IMR-90 (cell line): Measurements from ENCODE around the gene WWC1. TPM values are rescaled to one million over a fixed set of nuclear protein-coding genes. Genes with fewer than 3 reads are reported as not detected.

ENCODE experiments used
- ATAC-seq: fragments of 200-7000 bp; cut with Tn5 transposase; 2 replicates; pipeline ENCODE4 v1.9.1; 2020; ENCODE audit warnings: low read depth, mild to moderate bottlenecking, moderate library complexity
- BruUV-seq: library from RNA; stranded (reverse); fragments of 400-500 nt; replicated peaks from 2 replicates; lab custom pipeline; 2021; lab: Mats Ljungman, UMichigan
- CTCF ChIA-PET: fragments of 300-600 bp; formaldehyde crosslinking; extraction: SDS; loops from one replicate; lab custom pipeline; 2021; ENCODE audit warnings: antibody characterized with exemption; lab: Yijun Ruan, JAX
- POLR2A ChIA-PET: fragments of 300-600 bp; sonication (Branson Sonifier 250); formaldehyde crosslinking; loops from one replicate; lab custom pipeline; 2022; ENCODE audit warnings: antibody characterized with exemption; ENCODE audit not compliant: unreplicated experiment; lab: Charles Lee
- DNase-seq: peaks from one replicate; pipeline ENCODE4 v3.0.0; 2013
- H2AFZ ChIP-seq: replicated peaks from 2 replicates; pipeline ENCODE3; 2013; ENCODE audit warnings: low read length, mild to moderate bottlenecking; ENCODE audit not compliant: poor library complexity
- H2AK5ac ChIP-seq: 2 replicates; pipeline ENCODE4 v1.6.1; 2013; ENCODE audit warnings: low read depth, low read length, inconsistent platforms
- H2AK9ac ChIP-seq: replicated peaks from 2 replicates; pipeline ENCODE3; 2013; ENCODE audit warnings: mild to moderate bottlenecking, low read depth, low read length, moderate library complexity; ENCODE audit not compliant: poor library complexity
- H2BK120ac ChIP-seq: 2 replicates; pipeline ENCODE4 v1.6.1; 2013; ENCODE audit warnings: low read depth, low read length, inconsistent platforms
- H2BK15ac ChIP-seq: 3 replicates; pipeline ENCODE4 v1.6.1; 2013; ENCODE audit warnings: low read depth, low read length, inconsistent platforms
- H2BK20ac ChIP-seq: 2 replicates; pipeline ENCODE4 v1.6.1; 2013; ENCODE audit warnings: low read depth, mild to moderate bottlenecking, inconsistent platforms, low read length, moderate library complexity
- H2BK5ac ChIP-seq: 2 replicates; pipeline ENCODE4 v1.6.1; 2013; ENCODE audit warnings: mild to moderate bottlenecking, low read depth, low read length, inconsistent platforms; ENCODE audit not compliant: poor library complexity, severe bottlenecking
- H3K14ac ChIP-seq: replicated peaks from 2 replicates; pipeline ENCODE4 v1.6.1; 2013; ENCODE audit warnings: low read depth, low read length, inconsistent platforms
- H3K18ac ChIP-seq: 2 replicates; pipeline ENCODE4 v1.6.1; 2013; ENCODE audit warnings: low read depth, low read length, control low read depth
- H3K23ac ChIP-seq: 2 replicates; pipeline ENCODE4 v1.6.1; 2013; ENCODE audit warnings: low read depth, low read length, inconsistent platforms
- H3K27ac ChIP-seq: 2 replicates; pipeline ENCODE4 v1.5.1; 2013; ENCODE audit warnings: mild to moderate bottlenecking, control low read depth, low read length; ENCODE audit not compliant: insufficient read depth
- H3K27me3 ChIP-seq: 2 replicates; pipeline ENCODE4 v1.6.1; 2013; ENCODE audit warnings: low read length; ENCODE audit not compliant: control insufficient read depth, insufficient read depth
- H3K36me3 ChIP-seq: 2 replicates; pipeline ENCODE4 v1.6.1; 2013; ENCODE audit warnings: low read length, mixed read lengths; ENCODE audit not compliant: control insufficient read depth, insufficient read depth
- H3K4ac ChIP-seq: 2 replicates; pipeline ENCODE4 v1.6.1; 2013; ENCODE audit warnings: low read depth, low read length, inconsistent platforms
- H3K4me1 ChIP-seq: 2 replicates; pipeline ENCODE4 v1.6.1; 2013; ENCODE audit warnings: low read length, mixed read lengths; ENCODE audit not compliant: control insufficient read depth, insufficient read depth
- H3K4me2 ChIP-seq: 2 replicates; pipeline ENCODE4 v1.6.1; 2013; ENCODE audit warnings: low read depth, mild to moderate bottlenecking, control low read depth, low read length, moderate library complexity
- H3K4me3 ChIP-seq: 2 replicates; pipeline ENCODE4 v1.5.1; 2013; ENCODE audit warnings: low read depth, mild to moderate bottlenecking, control low read depth, low read length, moderate library complexity; ENCODE audit not compliant: insufficient read depth
- H3K56ac ChIP-seq: 2 replicates; pipeline ENCODE4 v1.6.1; 2013; ENCODE audit warnings: low read length, inconsistent platforms; ENCODE audit not compliant: insufficient read depth; ENCODE audit errors: extremely low read depth
- H3K79me1 ChIP-seq, 2 experiments: 2 replicates each; pipeline ENCODE4 v1.6.1; 2013; ENCODE audit warnings: low read length in 2 of 2, inconsistent platforms in 1 of 2, low read depth in 1 of 2
- H3K9ac ChIP-seq: 2 replicates; pipeline ENCODE4 v1.6.1; 2013; ENCODE audit warnings: low read depth, low read length, control low read depth
- H3K9me1 ChIP-seq: 2 replicates; pipeline ENCODE4 v1.6.1; 2013; ENCODE audit warnings: low read length, inconsistent platforms; ENCODE audit not compliant: insufficient read depth
- H3K9me3 ChIP-seq: 2 replicates; pipeline ENCODE4 v1.6.1; 2013; ENCODE audit warnings: low read length; ENCODE audit not compliant: control insufficient read depth, insufficient read depth
- H4K20me1 ChIP-seq: 2 replicates; pipeline ENCODE4 v1.6.1; 2013; ENCODE audit warnings: low read length, inconsistent platforms; ENCODE audit not compliant: insufficient read depth
- H4K5ac ChIP-seq: 2 replicates; pipeline ENCODE4 v1.6.1; 2013; ENCODE audit warnings: mild to moderate bottlenecking, low read depth, low read length, control low read depth
- H4K8ac ChIP-seq, 2 experiments: 2 replicates each; pipeline ENCODE4 v1.6.1; 2013; ENCODE audit warnings: low read depth in 2 of 2, low read length in 2 of 2, control low read depth in 1 of 2, inconsistent platforms in 1 of 2
- H4K91ac ChIP-seq: 2 replicates; pipeline ENCODE4 v1.6.1; 2013; ENCODE audit warnings: low read depth, low read length, inconsistent platforms; ENCODE audit not compliant: insufficient read depth
- CEBPB ChIP-seq: IDR thresholded peaks from 2 replicates; pipeline ENCODE4 v1.6.1; 2012; ENCODE audit warnings: low read depth, low read length, improper control_type of control experiment
- CTCF ChIP-seq: conservative IDR thresholded peaks from 2 replicates; pipeline ENCODE4 v1.5.1; 2012; ENCODE audit warnings: mild to moderate bottlenecking, low read depth, low read length, improper control_type of control experiment
- ELK1 ChIP-seq: fragments of 150-350 bp; IDR thresholded peaks from 2 replicates; pipeline ENCODE4 v1.6.1; 2016; ENCODE audit warnings: low read depth, mild to moderate bottlenecking, low read length, moderate library complexity, borderline replicate concordance
- FOS ChIP-seq: fragments of 150-350 bp; IDR thresholded peaks from 2 replicates; pipeline ENCODE4 v1.6.1; 2016; ENCODE audit warnings: low read depth, low read length
- MAFK ChIP-seq: IDR thresholded peaks from 2 replicates; pipeline ENCODE4 v1.6.1; 2012; ENCODE audit warnings: low read depth, low read length, improper control_type of control experiment
- MXI1 ChIP-seq: IDR thresholded peaks from 2 replicates; pipeline ENCODE4 v1.6.1; 2012; ENCODE audit warnings: low read depth, mild to moderate bottlenecking, low read length, moderate library complexity, borderline replicate concordance
- RAD21 ChIP-seq: IDR thresholded peaks from 2 replicates; pipeline ENCODE4 v1.6.1; 2012; ENCODE audit warnings: low read length, improper control_type of control experiment
- RFX5 ChIP-seq: IDR thresholded peaks from 2 replicates; pipeline ENCODE4 v1.8.0; 2012; ENCODE audit warnings: low read depth, mild to moderate bottlenecking, low read length, moderate library complexity
- USF2 ChIP-seq: fragments of 150-350 bp; IDR thresholded peaks from 2 replicates; pipeline ENCODE4 v1.6.1; 2017; ENCODE audit warnings: mild to moderate bottlenecking, antibody characterized with exemption, low read length, low read depth
- WGBS, 2 experiments: methylation state at CpG; one replicate each; pipeline versions ENCODE4 v1.1.5 to v1.1.7; 2013; ENCODE audit warnings: missing lambda C conversion rate in 2 of 2; ENCODE audit not compliant: insufficient read length in 1 of 2; ENCODE audit errors: extremely low coverage in 2 of 2; 5-methylcytosine and 5-hydroxymethylcytosine counted together
- dilution Hi-C: fragments of 300-500 bp; cut with HindIII; formaldehyde crosslinking; loops from one replicate; pipeline ENCODE4 v1.14.3; 2018; ENCODE audit warnings: low sequenced_read_pairs; ENCODE audit not compliant: unreplicated experiment
- in situ Hi-C: fragments of 300-500 bp; cut with MboI; formaldehyde crosslinking; loops from 3 replicates; pipeline ENCODE4 v1.14.3; 2019; ENCODE audit warnings: low sequenced_read_pairs, inconsistent platforms, mixed read lengths
- intact Hi-C: fragments of 100-400 bp; cut with micrococcal nuclease; formaldehyde crosslinking; loops from 2 replicates; pipeline ENCODE4 v1.10.0; 2022
- polyA plus RNA-seq, 3 experiments: library from polyadenylated mRNA; depleted of rRNA; stranded (reverse); fragments of >200 nt; gene quantifications; 2 replicates each; pipeline ENCODE4 v1.2.3, GENCODE V29; 2012; ENCODE audit warnings: low replicate concordance in 1 of 3
- total RNA-seq: library from RNA; depleted of rRNA; stranded (reverse); fragments of >200 nt; gene quantifications from 2 replicates; pipeline ENCODE4 v1.2.3, GENCODE V29; 2012

WWC1 gene
- total and polyA plus RNA-seq, 2 of the 4 experiments (the other 2 are of a cell fraction) = 9.1 to 10.3 TPM

GRCh38 chr5:168353216-168353957 lies 61.9 kb downstream of the WWC1 start:
- Histone ChIP-seq H2AFZ (no peak overlapping the region), H3K4me3 (no peak overlapping the region), H2AK5ac (0 out of 2 replicates have a peak overlapping the region, but pooled peaks have one; percentile 28), H2AK9ac (peak overlapping the region; percentile 44), H4K91ac (no peak overlapping the region), H4K8ac (no peak overlapping the region), H3K9me1 (peaks cover 11% of the 10 kb centered on the region; the same call in 1 of the 2 replicates), H3K18ac (no peak overlapping the region), H3K9ac (no peak overlapping the region), H2BK120ac (no peak overlapping the region), H3K56ac (no peak overlapping the region), H3K4me1 (peaks cover 5% of the 10 kb centered on the region), H3K27ac (no peak overlapping the region), H2BK5ac (no peak overlapping the region), H3K36me3 (no peaks in the 10 kb centered on the region), H2BK20ac (no peak overlapping the region), H4K5ac (no peak overlapping the region), H3K4ac (no peak overlapping the region; the same call in 1 of the 2 replicates), H3K14ac (0 out of 2 replicates have a peak overlapping the region, but pooled peaks have one; percentile 48), H3K23ac (no peak overlapping the region), H3K79me1 (peaks cover 0 to 8% of the 10 kb centered on the region in 2 experiments; a peak in 3 of 4 replicates), H3K4me2 (no peak overlapping the region), H3K9me3 (no peaks in the 10 kb centered on the region), H4K20me1 (no peaks in the 10 kb centered on the region; the same call in 1 of the 2 replicates), H3K27me3 (no peaks in the 10 kb centered on the region), H2BK15ac (no peak overlapping the region)
- TF ChIP-seq ELK1 = no peak
- TF ChIP-seq CTCF = no peak
- no peak for TF ChIP-seq RAD21
- no peak for TF ChIP-seq FOS
- TF ChIP-seq USF2 = no peak
- no peak for TF ChIP-seq RFX5
- TF ChIP-seq CEBPB = no peak
- TF ChIP-seq MAFK = no peak
- TF ChIP-seq MXI1 = no peak
- ChIA-PET POLR2A (no interaction called here), CTCF (interaction anchor here (0.8 kb wide), 1 partner anchor 15 kb away, joined by 4 read pairs; no protein-coding TSS in a partner anchor)
- ATAC-seq (peak; percentile 44; the same call in 1 of the 2 replicates), DNase-seq (peak; percentile 39)
- dilution Hi-C loops = no loop called here
- BruUV-seq = no TSS peak
- WGBS, 2 experiments = 80% methylated on average over 2 of the region's 12 CpGs; no CpG with 5 or more reads in 1 of the 2 experiments
- intact Hi-C loops = no loop called here
- in situ Hi-C loops = no loop called here
